HG03432 (cell line): Measurements from ENCODE around the gene MTURN.
"Not testable (repeated sequence)": the region's sequence is repeated elsewhere in the genome, so short reads cannot be mapped to it uniquely, and the experiment has no call there.

ENCODE experiments used
- ATAC-seq: cut with Tn5 transposase; IDR thresholded peaks from one replicate; pipeline ENCODE4 v1.9.1; 2021; ENCODE audit warnings: mild to moderate bottlenecking, moderate library complexity; ENCODE audit not compliant: unreplicated experiment

The MTURN gene

GRCh38 chr7:30177186-30177585 is 42.4 kb downstream of the MTURN start:
- ATAC-seq = no peak

- ATAC-seq = no peak
These were observed 43.2 kb downstream of the MTURN start for GRCh38 chr7:30177965-30178364.

- ATAC-seq = peak; percentile 85
These were observed 44.1 kb downstream of the MTURN start for GRCh38 chr7:30178748-30179436.

- ATAC-seq = no peak
These were observed 45.9 kb downstream of the MTURN start for GRCh38 chr7:30180718-30181117.

GRCh38 chr7:30181211-30181610 is 46.4 kb downstream of the MTURN start:
- ATAC-seq = no peak

- ATAC-seq = no peak
These were observed 47.1 kb downstream of the MTURN start for GRCh38 chr7:30181736-30182522.

GRCh38 chr7:30182814-30183213 is 48.0 kb downstream of the MTURN start:
- ATAC-seq = no peak

GRCh38 chr7:30183749-30184369 is 49.1 kb downstream of the MTURN start:
- no peak for ATAC-seq

- no peak for ATAC-seq
These were observed 50.2 kb downstream of the MTURN start for GRCh38 chr7:30184791-30185487.

- no peak for ATAC-seq
These were observed 50.7 kb downstream of the MTURN start for GRCh38 chr7:30185496-30185895.

- ATAC-seq = no peak
These were observed 51.9 kb downstream of the MTURN start for GRCh38 chr7:30186725-30187124.

GRCh38 chr7:30187513-30187912 is 52.7 kb downstream of the MTURN start:
- ATAC-seq = no peak

GRCh38 chr7:30188381-30188780 is 53.6 kb downstream of the MTURN start:
- ATAC-seq = not testable (repeated sequence)

GRCh38 chr7:30188811-30189210 is 54.0 kb downstream of the MTURN start:
- no peak for ATAC-seq

- no peak for ATAC-seq
These were observed 57.0 kb downstream of the MTURN start for GRCh38 chr7:30191809-30192208.

GRCh38 chr7:30193336-30193943 is 58.7 kb downstream of the MTURN start:
- ATAC-seq = peak; percentile 65

GRCh38 chr7:30196408-30196807 is 61.6 kb downstream of the MTURN start:
- ATAC-seq = no peak

- no peak for ATAC-seq
These were observed 62.7 kb downstream of the MTURN start for GRCh38 chr7:30197438-30197837.

- ATAC-seq = no peak
These were observed 64.5 kb downstream of the MTURN start for GRCh38 chr7:30199271-30199670.

- ATAC-seq = no peak
These were observed 65.8 kb downstream of the MTURN start for GRCh38 chr7:30200591-30200990.

- ATAC-seq = peak; percentile 86
These were observed 66.4 kb downstream of the MTURN start for GRCh38 chr7:30201161-30201666.
